Stimulated activated CD8-positive, alpha-beta memory T cell treated with anti-CD3 and anti-CD28 coated beads, Interleukin-12 subunit alpha, Interleukin-12 subunit beta, amount 100 ng/mL, for 24 hours (primary cell): ENCODE measurements around the gene ZXDA.

ENCODE experiments used
- DNase-seq: peaks from one replicate; pipeline ENCODE4 v3.0.0-alpha.2; 2020; ENCODE audit errors: extremely low read depth

Gene ZXDA

DNA sequence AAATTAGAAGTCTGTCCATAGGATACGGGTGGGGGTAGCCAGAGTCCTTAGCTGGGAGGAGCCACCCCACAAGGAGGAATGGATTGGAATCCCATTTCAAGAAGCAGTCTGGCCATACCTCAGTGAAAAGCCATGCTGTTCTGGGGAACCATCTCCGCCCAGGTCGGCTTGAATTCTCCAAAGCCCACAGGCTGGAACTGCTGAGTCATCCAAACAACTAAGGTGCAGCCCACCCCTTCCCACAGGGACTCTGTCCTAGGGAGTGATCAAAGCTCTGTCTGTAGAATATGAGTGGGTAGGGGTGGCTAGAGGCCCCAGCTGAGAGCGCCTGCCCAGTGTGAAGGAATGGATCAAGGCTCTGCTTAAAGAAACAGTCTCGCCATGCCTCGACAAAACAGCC lies 38.8 kb downstream of the ZXDA start:
- DNase-seq, result no peak
